GM19372 (cell line): ENCODE data around the gene SH3BP5.

Source experiments
- ATAC-seq: cut with Tn5 transposase; IDR thresholded peaks from one replicate; pipeline ENCODE4 v1.9.1; 2021; ENCODE audit warnings: mild to moderate bottlenecking, low read depth, moderate library complexity; ENCODE audit not compliant: unreplicated experiment

SH3BP5 gene

DNA sequence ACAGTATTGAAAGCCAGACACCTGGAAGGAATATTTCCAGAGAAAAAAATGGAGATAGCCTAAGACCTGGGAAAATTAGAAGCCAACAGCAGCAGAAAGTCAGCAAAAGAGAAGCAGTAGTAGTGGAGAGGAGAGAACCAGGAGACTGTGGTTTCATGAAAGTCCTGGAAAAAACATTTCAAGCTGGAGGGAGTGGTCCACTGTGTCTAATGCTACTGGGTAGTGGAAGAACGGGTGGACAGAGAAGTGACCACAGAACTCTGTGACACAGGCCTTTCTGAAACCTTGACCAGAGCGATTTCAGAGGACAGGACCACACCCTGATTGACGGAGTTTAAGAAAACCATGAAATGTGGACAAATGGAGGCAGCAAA lies 15.3 kb upstream of the SH3BP5 start:
- no peak for ATAC-seq

DNA sequence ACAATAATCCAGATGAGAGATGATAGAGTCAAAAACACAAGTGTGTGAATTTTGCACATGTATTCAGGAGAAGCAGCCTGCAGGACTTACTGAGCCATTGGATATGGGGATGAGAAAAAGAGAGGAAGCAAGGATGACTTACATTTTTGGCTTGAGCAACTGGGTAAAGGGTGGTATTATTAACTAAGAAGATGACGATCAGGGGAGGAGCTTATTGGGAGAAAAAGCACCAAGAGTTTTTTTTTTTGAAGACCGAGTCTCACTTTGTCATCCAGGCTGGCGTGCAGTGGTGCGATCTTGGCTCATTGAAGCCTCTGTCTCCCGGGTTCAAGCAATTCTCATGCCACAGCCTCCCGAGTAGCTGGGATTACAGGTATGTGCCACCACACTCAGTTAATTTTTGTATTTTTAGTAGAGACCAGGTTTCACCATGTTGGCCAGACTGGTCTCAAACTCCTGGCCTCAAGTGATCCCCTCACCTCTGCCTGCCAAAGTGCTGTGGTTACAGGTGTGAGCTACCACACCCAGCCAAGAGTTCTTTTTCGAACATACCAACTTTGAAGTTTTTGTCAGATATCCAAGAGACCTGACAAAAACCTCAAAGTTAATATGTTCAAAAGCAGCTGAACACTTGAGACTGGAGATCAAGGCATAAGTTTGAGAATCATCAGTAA lies 14.8 kb upstream of the SH3BP5 start:
- ATAC-seq = no peak

DNA sequence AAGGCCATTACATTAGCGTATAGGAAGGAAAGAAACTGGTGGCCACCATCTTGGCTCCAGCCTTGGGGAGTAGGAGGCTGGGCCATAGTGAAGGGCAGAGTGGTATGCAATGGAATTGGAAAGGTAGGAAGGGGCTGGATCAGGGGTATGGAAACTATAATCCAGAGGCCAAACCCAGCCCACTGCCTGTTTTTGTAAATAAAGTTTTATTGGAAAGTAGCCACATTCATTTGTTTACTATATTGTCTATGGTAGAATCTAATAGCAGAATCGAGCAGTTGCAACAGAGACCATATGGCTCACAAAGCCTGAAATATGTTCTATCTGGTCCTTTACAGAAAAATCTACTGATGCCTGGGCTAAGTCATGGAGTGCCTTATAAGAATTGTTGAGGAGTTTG lies 14.1 kb upstream of the SH3BP5 start:
- ATAC-seq = no peak

DNA sequence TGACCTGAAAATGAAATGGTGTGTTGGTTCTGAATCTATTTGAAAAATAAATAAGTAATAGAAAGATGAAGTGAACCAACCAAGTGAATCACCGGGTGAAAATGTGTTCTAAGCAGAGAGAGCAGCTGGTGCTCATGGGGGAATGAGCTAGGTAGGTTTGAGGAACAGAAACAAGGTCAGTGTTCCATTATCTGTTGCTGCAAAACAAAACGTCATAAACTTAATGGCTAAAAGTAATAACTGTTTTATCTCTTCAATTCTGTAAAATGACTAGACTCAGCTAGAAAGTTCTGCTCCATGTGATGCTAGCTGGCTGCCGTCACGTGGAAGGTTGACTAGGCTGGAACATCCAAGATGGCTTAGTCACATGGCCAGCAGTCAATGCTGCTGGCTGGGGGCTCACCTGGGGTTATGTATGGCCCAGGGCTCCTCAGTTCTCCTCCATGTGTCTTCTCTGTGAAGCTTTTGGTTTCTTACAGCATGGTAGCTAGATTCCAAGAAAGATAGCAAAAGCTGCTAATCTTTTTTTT lies 13.3 kb upstream of the SH3BP5 start:
- peak; percentile 86 for ATAC-seq

DNA sequence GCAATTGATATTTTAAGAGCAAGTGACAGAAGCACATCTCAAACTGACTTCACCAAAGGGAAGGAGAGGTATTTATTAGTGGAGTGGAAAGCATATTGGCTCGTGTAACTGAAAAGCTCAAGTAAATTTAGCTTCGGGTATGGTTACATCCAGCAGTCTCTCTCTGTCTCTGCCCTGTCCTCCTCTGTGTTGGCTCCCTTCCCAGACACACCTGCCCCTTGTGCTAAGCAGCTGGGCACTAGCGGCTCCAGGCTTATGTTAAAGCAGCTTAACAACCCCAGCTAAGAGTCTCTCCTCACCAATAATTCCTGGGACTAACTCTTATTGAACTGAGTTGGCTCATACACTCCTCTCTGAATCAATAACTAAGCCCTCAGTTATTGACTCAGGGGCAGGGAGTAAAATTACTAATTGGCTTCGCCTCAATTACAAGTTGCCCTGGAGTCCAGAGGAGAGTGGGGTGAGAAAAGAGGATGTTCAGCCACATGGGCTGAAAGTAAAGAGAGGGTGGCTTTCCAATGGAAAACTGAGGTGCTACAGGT lies 12.8 kb upstream of the SH3BP5 start:
- peak; percentile 22 for ATAC-seq

DNA sequence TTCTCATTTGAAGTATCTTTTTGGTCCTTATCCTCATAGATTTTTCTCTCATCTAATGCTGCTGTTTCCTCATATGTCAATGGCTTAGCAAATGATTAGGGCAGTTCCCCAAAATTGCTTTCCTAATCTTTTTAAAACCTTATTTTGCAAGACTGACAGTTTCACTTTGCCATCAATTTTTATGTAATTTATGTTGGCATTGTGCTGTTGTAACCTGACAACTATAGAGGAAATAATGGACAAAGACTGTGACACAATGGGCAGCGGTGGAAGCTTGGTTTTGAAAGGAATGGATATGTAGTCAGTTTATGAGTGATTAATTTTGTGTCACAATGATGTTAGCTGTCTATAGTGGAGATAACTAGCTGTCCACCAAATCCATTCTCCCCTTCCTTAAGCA lies 10.6 kb upstream of the SH3BP5 start:
- ATAC-seq = no peak

DNA sequence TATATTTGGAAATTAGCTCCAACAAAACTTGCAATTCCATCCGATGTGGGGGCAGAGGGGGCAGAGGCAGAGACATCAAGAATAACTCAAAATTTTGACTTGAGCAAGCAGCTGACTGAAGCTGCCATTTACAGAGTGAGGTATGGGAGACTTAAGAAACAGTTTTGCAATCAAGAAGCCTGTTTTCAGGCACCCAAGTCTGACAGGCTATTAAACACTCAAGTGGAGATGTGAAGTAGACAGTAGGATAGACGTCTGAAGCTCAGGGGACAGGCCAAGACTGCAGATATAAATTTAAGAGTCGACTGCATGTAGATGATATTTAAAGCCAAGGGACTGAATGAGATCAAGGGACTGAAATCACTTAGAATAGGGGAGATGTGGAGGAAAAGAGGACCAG lies 9.9 kb upstream of the SH3BP5 start:
- ATAC-seq = no peak

DNA sequence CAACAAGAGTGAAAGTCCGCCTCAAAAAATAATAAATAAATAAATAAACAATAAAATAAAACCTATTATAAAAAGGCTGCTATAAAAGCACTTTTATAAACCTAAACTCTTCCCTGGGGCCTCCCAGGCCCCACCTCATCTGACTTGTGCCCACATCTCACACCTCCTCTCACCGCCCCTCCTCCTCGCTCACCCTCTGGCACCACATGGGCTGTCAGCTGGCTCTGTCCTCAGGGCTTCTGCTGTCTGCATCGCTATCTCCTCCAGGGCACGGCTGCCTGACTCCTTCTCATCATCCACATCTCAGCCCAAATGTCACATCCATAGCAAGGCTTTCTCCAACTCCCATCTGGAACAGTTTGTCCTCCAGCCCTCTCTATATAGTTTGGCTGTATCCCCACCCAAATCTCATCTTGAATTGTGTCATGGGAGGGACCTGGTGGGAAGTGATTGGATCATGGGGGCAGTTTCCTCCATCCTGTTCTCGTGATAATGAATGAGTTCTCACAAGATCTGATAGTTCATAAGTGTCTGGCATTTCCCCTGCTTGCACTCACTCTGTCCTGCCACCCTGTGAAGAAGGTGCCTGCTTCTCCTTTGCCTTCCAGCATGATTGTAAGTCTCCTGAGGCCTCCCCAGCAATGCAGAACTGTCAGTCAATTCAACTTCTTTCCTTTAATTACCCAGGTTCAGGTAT lies 8.8 kb upstream of the SH3BP5 start:
- no peak for ATAC-seq

DNA sequence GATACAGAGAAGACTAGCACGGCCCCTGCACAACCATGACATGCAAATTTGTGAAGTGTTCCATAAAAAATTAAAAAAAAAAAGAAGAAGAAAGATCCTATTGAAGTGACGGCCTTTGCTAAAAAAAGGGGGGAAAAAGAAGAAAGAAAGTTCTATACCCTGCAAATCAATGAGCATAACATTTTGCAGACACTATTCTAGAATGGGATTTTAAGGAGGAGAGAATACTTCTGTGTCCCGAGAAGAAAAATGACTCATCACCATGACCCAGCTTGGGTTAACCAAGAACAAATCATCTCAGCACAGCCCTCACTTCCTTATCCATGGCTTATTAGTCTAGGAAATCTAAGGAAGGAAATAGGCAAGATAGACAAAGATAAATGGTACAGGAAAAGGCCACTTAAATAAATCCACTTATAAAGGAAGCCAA lies 7.4 kb upstream of the SH3BP5 start:
- ATAC-seq = no peak

DNA sequence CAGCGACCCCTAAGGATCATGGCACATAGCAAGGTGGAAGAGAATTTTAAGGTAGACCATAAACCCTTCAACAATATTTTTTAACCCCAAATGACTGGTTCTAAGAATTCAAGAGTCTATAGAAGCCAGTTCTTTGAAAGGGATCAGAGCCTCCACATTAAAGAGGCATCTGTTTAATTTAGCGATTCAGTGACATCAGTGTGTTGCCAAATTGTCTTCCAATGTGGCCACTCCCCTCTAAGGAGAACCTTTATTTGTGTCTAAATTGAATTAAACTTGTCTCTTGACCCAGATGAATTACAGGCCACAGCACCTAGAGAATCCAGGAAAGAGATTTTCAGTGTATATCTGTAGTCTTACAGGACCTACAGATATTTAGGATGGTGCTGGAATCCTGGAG lies 6.6 kb upstream of the SH3BP5 start:
- no peak for ATAC-seq

DNA sequence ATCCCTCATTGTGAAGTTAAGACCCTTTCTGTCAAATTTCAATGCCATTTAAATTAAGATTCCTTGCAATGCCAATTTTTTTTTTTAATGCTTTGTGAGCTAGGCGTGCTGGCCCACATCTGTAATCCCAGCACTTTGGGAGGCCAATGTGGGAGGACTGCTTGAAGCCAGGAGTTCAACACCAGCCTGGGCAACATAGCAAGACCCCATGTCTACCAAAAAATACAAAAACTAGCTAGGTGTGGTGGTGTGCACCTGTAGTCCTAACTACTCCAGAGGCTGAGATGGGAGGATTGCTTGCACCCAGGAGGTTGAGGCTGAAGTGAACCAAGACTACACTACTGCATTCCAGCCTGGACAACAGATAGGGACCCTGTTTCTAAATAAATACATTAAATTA lies 5.6 kb upstream of the SH3BP5 start:
- no peak for ATAC-seq

DNA sequence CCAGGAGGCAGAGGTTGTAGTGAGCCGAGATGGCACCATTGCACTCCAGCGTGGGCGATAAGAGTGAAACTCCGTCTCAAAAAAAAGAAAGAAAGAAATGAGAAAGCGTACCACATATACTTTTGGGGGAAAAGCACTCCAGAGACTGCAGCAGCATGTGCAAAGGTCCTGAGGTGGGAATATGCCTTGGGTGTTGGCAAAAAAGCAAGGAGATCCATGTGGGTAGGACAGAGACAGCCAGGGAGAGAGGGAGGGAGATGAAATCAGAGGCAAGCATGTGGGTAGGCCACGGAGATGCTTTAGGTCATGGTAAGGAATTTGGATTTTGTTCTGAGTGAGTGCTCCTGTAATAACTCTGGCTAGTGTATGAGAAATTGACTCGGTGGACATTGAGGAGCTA lies 3.7 kb upstream of the SH3BP5 start:
- no peak for ATAC-seq

DNA sequence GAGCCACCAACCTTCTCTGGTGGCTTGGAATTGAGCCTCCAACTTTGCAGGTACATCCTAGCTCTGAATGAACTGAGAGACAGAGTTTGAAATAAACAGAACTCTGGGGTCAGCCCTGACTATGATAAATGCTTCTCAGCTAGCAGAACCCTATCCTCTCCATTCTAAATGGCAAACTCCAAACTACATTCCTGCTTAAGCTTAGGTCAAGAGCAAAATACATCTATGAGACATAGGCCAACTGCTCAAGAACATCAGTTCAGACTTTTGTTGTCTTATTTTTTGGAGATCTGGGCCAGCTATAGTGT lies 1.5 kb upstream of the SH3BP5 start:
- no peak for ATAC-seq

DNA sequence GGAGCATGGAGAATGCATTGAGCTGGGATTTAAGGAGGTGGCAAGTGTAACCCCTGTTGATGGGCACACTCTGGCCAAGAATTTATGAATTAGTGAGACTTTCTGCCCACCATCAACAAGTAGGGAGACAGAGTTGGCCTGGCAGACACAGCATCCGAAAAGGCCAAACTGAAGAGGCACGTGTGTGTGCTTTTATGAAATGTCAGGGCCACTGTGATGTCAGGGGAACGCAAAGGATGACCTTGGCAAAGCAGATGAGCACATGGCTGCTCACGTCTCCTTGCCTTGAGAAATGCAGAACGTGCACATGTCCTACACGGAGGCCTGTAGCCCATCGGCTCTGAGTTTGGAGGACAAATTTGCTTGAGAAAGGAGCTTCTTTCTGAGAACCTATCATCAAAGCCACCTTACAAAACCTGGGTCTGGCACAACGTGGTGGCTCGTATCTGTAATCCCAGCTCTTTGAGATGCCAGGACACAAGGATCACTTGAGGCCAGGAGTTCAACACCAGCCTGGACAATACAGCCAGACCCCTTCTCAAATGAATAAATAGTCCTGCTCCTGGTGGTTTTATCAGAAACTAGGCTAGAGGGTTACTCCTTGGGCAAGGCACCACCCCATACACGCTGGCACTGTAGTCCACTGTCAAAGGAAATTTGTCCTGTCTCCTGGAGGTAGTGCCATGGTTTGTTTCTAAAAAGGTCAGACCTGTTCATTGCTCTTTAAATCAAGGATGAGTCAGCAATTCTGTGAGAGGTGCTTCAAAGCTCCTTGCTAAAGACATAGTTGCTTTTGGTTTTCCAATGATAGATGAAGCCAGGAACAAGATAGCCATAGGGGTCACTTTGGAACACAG lies 941 bp upstream of the SH3BP5 start:
- ATAC-seq = no peak

DNA sequence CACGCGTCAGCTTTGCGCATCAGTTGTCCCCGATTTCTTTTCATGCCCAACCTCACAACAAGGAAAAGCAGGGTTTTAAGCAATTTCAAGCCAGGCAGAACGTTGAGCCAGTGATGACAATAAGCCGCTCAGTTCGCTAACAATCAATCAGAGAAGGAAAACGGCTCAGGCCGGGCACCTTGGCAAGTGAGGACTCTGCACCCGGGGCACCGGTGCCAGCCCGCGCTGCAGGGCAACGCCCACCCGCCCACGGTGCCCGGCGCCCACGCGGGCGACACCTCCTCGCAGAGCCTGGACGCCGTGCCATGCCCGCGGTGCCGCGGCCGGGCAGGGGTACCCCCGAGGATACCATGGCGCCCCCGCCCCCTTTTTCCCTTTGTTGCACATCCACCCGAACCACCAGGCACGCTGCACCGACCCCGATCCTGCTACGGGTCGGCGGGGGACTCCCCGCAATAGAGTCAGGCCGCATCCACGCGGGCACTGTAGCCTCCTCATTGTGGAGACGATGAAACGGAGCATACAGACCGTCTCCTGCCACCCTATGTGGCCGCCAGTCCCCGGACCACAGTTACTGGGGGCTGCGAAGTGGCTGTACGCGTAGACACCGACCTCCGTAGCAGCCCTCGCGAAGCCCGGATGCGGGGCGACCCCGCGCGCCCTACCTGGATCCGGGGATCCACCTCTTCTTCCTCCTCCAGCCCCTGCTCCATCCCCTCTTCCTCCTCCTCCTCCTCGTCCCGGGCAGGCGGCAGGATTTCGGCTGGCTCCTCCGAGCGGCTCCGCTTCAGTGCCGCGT lies 581 bp downstream of the SH3BP5 start:
- ATAC-seq = peak; percentile 29

DNA sequence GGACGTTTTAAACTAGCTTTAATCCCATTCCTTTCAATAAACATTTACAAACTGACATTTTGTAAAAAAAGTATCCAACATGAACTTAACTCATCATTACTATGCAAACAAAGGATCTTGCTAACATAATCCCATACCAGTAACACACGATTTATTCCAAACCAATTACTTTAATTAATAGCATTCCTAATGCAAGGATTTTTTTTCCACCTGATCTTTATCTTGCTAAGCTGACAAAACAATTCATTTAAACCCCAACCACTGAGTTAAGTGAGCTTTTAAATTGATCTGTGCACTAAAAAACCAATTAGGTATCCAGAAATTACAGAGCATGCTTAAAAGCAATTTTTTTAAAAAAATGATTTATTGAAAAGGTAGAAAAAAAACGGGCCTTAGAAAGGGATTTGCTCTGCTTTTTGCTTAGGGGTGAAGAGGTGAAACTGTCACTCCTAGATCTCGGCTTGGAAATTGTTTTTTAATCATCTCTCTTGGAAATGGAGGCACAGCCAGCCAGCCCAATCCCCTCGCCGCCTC lies 1.2 kb downstream of the SH3BP5 start:
- ATAC-seq = no peak

DNA sequence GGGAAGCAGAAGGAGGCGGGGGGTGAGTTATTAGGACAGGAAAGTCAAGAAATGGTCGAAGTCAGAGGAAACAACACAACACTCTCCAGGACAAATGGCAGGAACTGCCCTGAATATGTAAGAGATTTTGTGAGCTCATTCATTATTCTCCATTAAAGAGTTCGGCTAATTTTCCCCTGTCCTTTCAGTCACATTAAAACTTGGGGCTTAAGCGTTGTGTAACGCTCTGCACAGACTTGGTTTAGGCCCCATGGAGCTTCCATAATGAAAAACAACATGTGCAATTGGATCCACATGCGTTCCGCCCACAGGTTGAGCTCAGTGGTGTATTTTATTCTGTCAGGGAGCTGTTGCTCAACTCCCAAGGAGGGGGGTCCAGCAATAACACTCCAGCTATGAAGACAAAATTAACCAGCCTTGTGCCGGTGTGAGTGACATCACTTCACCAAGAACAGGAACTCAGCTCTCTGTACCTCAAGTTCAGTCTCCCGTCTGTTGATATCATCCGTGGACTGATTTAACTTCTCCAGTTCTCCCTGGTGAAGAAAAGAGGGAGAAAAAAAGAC lies 2.3 kb downstream of the SH3BP5 start:
- no peak for ATAC-seq

DNA sequence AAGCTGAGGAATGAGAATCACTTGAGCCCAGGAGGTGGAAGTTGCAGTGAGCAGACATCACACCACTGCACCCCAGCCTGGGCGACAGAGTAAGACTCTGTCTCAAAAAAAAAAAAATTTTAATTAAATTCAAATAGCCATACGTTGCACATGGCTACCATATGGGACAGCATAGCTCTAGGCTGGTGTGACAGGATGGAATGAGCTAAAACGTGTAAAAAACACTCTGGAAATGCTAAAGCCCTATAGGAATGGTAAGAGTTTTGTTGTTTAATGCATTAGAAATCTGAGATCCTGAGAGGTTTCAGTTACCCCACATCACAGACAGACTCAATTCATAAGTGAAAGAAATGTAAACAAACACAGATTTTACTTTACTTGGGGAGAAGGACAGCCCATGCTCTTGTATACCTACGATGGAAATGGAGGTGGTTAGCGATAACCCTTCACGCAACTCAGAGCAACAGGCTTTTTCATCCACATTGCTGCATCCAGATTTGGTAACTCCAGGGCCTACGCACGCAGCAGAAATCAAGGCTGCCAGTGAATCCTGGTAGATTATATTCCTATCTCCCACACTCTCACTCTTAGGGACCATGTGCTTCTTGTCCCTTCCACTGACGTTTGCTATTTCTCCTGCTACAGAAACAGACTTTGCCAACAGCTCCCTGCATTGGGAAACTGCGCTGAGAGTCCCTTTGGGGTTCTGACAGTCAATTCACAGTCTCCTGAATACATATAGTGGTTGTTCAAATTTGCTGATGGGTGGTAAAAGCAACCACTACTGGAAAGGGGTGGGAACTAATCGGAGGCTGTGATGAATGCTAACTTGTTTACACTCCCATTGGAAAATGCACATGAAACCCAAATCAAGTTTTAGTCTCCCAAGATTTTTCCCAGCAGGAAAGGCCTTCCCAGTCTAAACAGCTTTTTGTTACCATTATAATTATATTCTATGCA lies 3.1 kb downstream of the SH3BP5 start:
- ATAC-seq = no peak

DNA sequence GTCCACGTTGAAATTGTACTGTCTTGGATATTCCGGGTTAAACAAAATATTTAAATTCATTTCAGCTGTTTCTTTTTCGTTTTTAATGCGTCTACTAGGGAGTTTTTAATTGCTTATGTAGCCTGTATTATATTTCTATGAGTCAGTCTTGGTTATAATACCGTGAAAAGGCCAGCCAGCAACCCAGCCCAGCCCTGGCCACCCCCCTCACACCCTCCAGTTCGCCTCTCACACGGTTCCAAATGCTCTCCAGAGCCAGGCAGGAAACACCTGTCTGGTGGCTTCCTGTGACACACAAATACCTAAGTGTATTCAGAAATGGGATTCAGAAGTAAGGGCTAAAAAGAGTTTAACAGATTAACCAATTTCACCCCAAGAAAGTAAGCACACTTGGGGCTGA lies 4.4 kb downstream of the SH3BP5 start:
- no peak for ATAC-seq
